Neural progenitor cell (in vitro differentiated cells): ENCODE results near the gene LAMC1.

Experiments used
- EZH2 ChIP-seq: fragments of 200-600 bp; sonication (generic); IDR thresholded peaks from 2 replicates; pipeline ENCODE4 v1.6.1; 2017; ENCODE audit warnings: antibody characterized with exemption, mild to moderate bottlenecking, moderate library complexity
- EZH2phosphoT487 ChIP-seq: fragments of 200-600 bp; sonication (generic); IDR thresholded peaks from 2 replicates; pipeline ENCODE4 v1.6.1; 2017; ENCODE audit warnings: antibody characterized with exemption
- TF ChIP-seq, protein P1 (sequence below): fragments of 200-600 bp; sonication (generic); IDR thresholded peaks from 2 replicates; pipeline ENCODE4 v1.5.1; 2017; ENCODE audit warnings: antibody characterized with exemption, mild to moderate bottlenecking

- TF ChIP-seq, protein P1, sequence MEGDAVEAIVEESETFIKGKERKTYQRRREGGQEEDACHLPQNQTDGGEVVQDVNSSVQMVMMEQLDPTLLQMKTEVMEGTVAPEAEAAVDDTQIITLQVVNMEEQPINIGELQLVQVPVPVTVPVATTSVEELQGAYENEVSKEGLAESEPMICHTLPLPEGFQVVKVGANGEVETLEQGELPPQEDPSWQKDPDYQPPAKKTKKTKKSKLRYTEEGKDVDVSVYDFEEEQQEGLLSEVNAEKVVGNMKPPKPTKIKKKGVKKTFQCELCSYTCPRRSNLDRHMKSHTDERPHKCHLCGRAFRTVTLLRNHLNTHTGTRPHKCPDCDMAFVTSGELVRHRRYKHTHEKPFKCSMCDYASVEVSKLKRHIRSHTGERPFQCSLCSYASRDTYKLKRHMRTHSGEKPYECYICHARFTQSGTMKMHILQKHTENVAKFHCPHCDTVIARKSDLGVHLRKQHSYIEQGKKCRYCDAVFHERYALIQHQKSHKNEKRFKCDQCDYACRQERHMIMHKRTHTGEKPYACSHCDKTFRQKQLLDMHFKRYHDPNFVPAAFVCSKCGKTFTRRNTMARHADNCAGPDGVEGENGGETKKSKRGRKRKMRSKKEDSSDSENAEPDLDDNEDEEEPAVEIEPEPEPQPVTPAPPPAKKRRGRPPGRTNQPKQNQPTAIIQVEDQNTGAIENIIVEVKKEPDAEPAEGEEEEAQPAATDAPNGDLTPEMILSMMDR = no peak
- no peak for TF ChIP-seq EZH2
- TF ChIP-seq EZH2phosphoT487 = no peak
Observed at GRCh38 chr1:183142171-183142570, 119.0 kb downstream of the LAMC1 start.
